Lung (tissue), 12 donors: ENCODE measurements around the gene MECP2. TPM values are rescaled to one million over a fixed set of nuclear protein-coding genes. Genes with fewer than 3 reads are reported as not detected.

Source experiments
- ATAC-seq: fragments of 200-7000 bp; cut with Tn5 transposase; one replicate; pipeline ENCODE4 v1.9.1; 2020; ENCODE audit warnings: moderate number of reproducible peaks; ENCODE audit not compliant: insufficient read depth, low FRiP score
- DNase-seq, 3 donors: peaks; one replicate each; pipeline ENCODE4 v3.0.0-alpha.2; 2013 to 2017
- H3K27ac ChIP-seq, 2 donors: one replicate each; pipeline ENCODE4 v1.5.1; 2013; ENCODE audit warnings: mild to moderate bottlenecking in 2 of 2, moderate library complexity in 2 of 2, control low read depth in 1 of 2, inconsistent platforms in 1 of 2, low read depth in 1 of 2, low read length in 1 of 2
- H3K27me3 ChIP-seq, 3 donors: one replicate each; pipeline ENCODE4 v1.5.1; 2013; ENCODE audit warnings: low read length in 2 of 3; ENCODE audit not compliant: control insufficient read depth in 3 of 3, insufficient read depth in 3 of 3
- H3K36me3 ChIP-seq, 4 donors: one replicate each; pipeline ENCODE4 v1.5.1; 2013; ENCODE audit warnings: low read length in 4 of 4, mild to moderate bottlenecking in 1 of 4, moderate library complexity in 1 of 4; ENCODE audit not compliant: control insufficient read depth in 4 of 4, insufficient read depth in 4 of 4
- H3K4me1 ChIP-seq, 5 donors: one replicate each; pipeline ENCODE4 v1.5.1; 2013; ENCODE audit warnings: low read length in 5 of 5, mild to moderate bottlenecking in 2 of 5, moderate library complexity in 1 of 5; ENCODE audit not compliant: control insufficient read depth in 5 of 5, insufficient read depth in 5 of 5
- H3K4me3 ChIP-seq: one replicate; pipeline ENCODE4 v1.5.1; 2013; ENCODE audit warnings: mild to moderate bottlenecking, control low read depth, moderate library complexity
- H3K9ac ChIP-seq, 2 donors: one replicate each; pipeline ENCODE4 v1.5.1; 2013; ENCODE audit warnings: low read length in 2 of 2, control low read depth in 1 of 2; ENCODE audit not compliant: insufficient read depth in 1 of 2
- H3K9me3 ChIP-seq, 4 donors: one replicate each; pipeline ENCODE4 v1.5.1; 2013; ENCODE audit warnings: low read length in 3 of 4, mild to moderate bottlenecking in 1 of 4, moderate library complexity in 1 of 4; ENCODE audit not compliant: control insufficient read depth in 4 of 4, insufficient read depth in 3 of 4
- WGBS, 2 donors: extraction: QIAGEN DNeasy Blood & Tissue Kit; methylation state at CpG; one replicate each; pipeline ENCODE4 v1.1.7; 2013; 5-methylcytosine and 5-hydroxymethylcytosine counted together
- polyA plus RNA-seq, 2 donors: library from polyadenylated mRNA; stranded (reverse); fragments of 200-250 nt; gene quantifications; one replicate each; pipeline ENCODE4 v1.2.1, GENCODE V29; 2013
- total RNA-seq, 2 donors: library from RNA; depleted of rRNA in 1 of 2; stranded (reverse); fragments of >200 nt in 1 of 2; gene quantifications; one replicate each; pipeline ENCODE4 v1.2.1, GENCODE V29; 2014 to 2021
- TF ChIP-seq, protein P1 (sequence below): IDR thresholded peaks from 2 replicates; pipeline ENCODE4 v1.5.1; 2012; ENCODE audit warnings: mild to moderate bottlenecking; ENCODE audit errors: control extremely low read depth, extremely low read depth
- donor health status: control.
- donor health status: control.
- donor health status: Bipolar disorder and iron deficiency.
- donor health status: healthy.
- donor health status: DM: yes; HTN: yes; CAD: no.

The MECP2 gene
- total and polyA plus RNA-seq, 4 donors, result 20.4 to 62.9 (median 38.9) TPM

DNA sequence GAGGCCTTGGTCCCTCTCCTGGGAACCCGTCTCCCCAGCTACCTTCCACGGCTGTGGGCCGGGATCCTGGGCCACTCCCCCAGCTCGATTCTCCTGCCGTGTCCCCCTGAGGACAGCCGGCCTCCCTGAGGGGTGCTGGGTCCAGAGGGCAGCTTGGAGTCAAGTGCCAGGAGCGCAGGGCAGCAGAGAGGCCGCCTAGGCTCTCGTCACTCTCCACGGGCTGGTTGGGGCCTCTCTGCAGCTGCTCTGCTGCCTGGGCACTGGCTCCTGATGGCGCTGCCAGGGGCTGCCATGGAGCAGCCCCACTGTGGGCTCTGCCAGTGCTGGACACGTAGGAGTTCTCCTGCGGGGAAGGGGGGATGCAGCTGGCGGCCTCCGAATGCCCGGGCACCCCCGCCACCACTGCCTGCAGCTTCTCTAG, 84.5 kb downstream of the MECP2 start:
- peaks cover 0 to 5% (median 2%) of the 10 kb centered on the region in 5 donors for H3K4me1 ChIP-seq

DNA sequence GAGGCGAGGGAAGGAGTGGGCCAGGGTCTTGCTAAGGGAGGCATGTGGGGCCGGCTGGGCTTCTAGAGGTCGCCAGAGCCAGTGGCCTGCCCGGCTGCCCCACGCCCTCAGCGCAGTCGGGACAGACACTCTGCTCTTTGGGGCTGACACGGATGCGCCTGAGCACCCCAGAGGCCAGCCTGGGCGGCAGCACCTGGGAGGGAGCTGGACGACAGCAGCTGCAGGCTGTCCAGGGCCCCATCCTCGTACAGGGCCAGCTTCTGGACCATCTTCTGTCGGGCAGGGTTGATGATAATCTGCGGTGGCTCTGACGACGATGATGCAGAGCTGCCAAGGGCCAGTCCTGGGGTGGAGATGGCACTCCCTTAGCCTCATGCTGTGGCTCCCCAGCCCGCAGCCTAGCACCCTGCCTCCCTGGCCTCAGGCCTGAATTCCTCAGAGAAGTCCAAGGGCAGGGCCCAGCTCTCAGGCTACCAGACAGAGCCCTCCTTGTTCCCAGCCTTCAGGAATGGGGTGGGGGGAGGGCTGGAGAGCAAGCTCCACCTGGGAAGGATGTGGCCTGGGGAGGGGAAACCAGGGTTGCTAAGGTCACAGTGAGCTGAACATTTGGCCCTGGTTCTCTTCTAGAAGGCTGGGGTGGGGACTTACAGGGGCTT, 85.1 kb downstream of the MECP2 start:
- no peak overlapping the region for H3K4me3 ChIP-seq
- H3K9me3 ChIP-seq, result no peaks in the 10 kb centered on the region
- no peaks in the 10 kb centered on the region for H3K27me3 ChIP-seq
- H3K4me1 ChIP-seq, result peaks cover 0 to 5% (median 0%) of the 10 kb centered on the region in 5 donors
- DNase-seq (peak in 2 of 3 donors; percentile 44 to 59), ATAC-seq (no peak)
- no peak overlapping the region for H3K9ac ChIP-seq
- H3K36me3 ChIP-seq, result peaks cover 0 to 22% (median 2%) of the 10 kb centered on the region in 4 donors
- WGBS, 2 donors, result 79 to 90% methylated on average over 15 to 17 of the region's 17 CpGs
- peak overlapping the region in 1 of 2 donors; percentile 15 for H3K27ac ChIP-seq
- TF ChIP-seq, protein P1, sequence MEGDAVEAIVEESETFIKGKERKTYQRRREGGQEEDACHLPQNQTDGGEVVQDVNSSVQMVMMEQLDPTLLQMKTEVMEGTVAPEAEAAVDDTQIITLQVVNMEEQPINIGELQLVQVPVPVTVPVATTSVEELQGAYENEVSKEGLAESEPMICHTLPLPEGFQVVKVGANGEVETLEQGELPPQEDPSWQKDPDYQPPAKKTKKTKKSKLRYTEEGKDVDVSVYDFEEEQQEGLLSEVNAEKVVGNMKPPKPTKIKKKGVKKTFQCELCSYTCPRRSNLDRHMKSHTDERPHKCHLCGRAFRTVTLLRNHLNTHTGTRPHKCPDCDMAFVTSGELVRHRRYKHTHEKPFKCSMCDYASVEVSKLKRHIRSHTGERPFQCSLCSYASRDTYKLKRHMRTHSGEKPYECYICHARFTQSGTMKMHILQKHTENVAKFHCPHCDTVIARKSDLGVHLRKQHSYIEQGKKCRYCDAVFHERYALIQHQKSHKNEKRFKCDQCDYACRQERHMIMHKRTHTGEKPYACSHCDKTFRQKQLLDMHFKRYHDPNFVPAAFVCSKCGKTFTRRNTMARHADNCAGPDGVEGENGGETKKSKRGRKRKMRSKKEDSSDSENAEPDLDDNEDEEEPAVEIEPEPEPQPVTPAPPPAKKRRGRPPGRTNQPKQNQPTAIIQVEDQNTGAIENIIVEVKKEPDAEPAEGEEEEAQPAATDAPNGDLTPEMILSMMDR, result no peak

More for the DNA sequence above, 84.5 kb downstream of the MECP2 start:
- ATAC-seq, result no peak
- Histone ChIP-seq H3K27me3 (no peaks in the 10 kb centered on the region), H3K4me3 (no peak overlapping the region), H3K27ac (peak overlapping the region in 1 of 2 donors; percentile 1), H3K9me3 (no peaks in the 10 kb centered on the region), H3K9ac (no peak overlapping the region), H3K36me3 (peaks cover 0 to 26% (median 2%) of the 10 kb centered on the region in 4 donors)
- DNase-seq, result no peak
- TF ChIP-seq, protein P1, result no peak
- 76 to 80% methylated on average over 7 to 17 of the region's 17 CpGs for WGBS, 2 donors

DNA sequence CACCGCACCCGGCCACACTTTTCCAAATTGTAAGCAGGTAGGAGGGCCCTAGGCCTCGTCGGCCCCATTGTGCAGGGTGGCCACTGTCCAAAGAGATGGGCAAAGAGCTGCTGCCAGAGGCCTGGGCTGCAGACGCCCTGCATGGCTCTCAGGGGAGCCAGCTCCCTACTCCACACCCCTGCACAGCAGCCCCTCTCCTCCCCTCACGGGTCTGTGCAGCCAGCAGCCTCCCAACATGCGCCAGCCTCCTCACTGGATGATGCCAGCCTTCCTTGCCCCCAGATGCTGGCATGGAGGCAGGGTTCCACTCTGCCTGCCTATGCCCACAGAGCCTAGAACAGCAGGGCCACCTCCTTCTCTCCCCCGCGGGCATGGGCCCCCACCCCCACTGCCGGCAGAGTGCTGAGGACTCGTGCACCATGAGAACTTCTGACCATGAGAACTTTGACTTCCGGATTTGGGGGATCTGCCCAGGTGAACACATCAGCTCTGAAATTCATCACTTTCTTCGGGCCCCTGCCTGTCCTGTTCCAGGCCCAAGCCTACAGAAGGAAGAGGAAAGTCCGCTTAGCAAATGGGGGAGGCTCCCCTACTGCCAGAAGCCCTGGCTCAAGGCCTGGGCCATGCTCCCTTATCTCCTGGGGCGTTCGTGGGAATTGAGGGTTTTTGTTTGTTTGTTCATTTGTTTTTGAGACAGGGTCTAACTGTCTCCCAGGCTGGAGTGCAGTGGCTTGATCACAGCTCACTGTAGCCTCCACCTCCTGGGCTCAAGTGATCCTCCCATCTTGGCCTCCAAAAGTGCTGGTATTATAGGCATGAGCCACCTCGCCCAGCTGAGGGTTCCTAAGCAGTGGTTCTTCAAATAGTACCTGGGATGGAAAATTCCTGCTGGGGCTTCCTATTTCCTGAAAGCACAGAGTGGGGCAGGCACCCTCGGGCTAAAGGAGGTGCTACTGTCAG, 85.9 kb downstream of the MECP2 start:
- WGBS, 2 donors, result 82 to 96% methylated on average over 16 to 18 of the region's 18 CpGs
- Histone ChIP-seq H3K27ac (peak overlapping the region in 1 of 2 donors; percentile 5), H3K9me3 (peaks cover 0 to 3% (median 0%) of the 10 kb centered on the region in 4 donors), H3K36me3 (peaks cover 0 to 15% (median 0%) of the 10 kb centered on the region in 4 donors), H3K4me1 (peaks cover 0 to 5% (median 0%) of the 10 kb centered on the region in 5 donors), H3K27me3 (no peaks in the 10 kb centered on the region), H3K4me3 (no peak overlapping the region), H3K9ac (no peak overlapping the region)
- TF ChIP-seq, protein P1, result no peak
- DNase-seq (no peak), ATAC-seq (no peak)
